Astrocyte (in vitro differentiated cells and primary cell): ENCODE results near the gene IYD. TPM values are rescaled to one million over a fixed set of nuclear protein-coding genes. Genes with fewer than 3 reads are reported as not detected.

Experiments used
- DNase-seq: peaks from one replicate; pipeline ENCODE4 v3.0.0-alpha.2; 2010; ENCODE audit warnings: low read depth
- FAIRE-seq: peaks from 2 replicates; lab custom pipeline; 2011; peaks lifted over from hg19 to GRCh38; lab: Jason Lieb, UNC
- H2AFZ ChIP-seq: 2 replicates; pipeline ENCODE4 v1.6.0; 2012; ENCODE audit warnings: low read depth, low read length, inconsistent platforms
- H3K27ac ChIP-seq: 2 replicates; pipeline ENCODE4 v1.5.1; 2011; ENCODE audit warnings: low read depth, low read length, inconsistent platforms
- H3K27me3 ChIP-seq: 2 replicates; pipeline ENCODE4 v1.6.0; 2011; ENCODE audit warnings: low read length, inconsistent platforms; ENCODE audit not compliant: insufficient read depth
- H3K36me3 ChIP-seq: 2 replicates; pipeline ENCODE4 v1.5.1; 2011; ENCODE audit warnings: low read length, inconsistent platforms; ENCODE audit not compliant: insufficient read depth
- H3K4me1 ChIP-seq: 2 replicates; pipeline ENCODE4 v1.5.1; 2011; ENCODE audit warnings: low read length, inconsistent platforms; ENCODE audit not compliant: insufficient read depth
- H3K4me2 ChIP-seq: 2 replicates; pipeline ENCODE4 v1.6.0; 2012; ENCODE audit warnings: low read length, inconsistent platforms
- H3K4me3 ChIP-seq: 2 replicates; pipeline ENCODE4 v1.5.1; 2011; ENCODE audit warnings: low read depth, mild to moderate bottlenecking, low read length, inconsistent platforms; ENCODE audit not compliant: insufficient read depth
- H3K79me2 ChIP-seq: 2 replicates; pipeline ENCODE4 v1.6.0; 2012; ENCODE audit warnings: mild to moderate bottlenecking, low read length, inconsistent platforms; ENCODE audit not compliant: insufficient read depth
- H3K9ac ChIP-seq: 2 replicates; pipeline ENCODE4 v1.6.0; 2012; ENCODE audit warnings: mild to moderate bottlenecking, low read length, inconsistent platforms
- H3K9me3 ChIP-seq: 2 replicates; pipeline ENCODE4 v1.5.1; 2012; ENCODE audit warnings: low read depth, mild to moderate bottlenecking, low read length, inconsistent platforms; ENCODE audit not compliant: insufficient read depth
- H4K20me1 ChIP-seq: 2 replicates; pipeline ENCODE4 v1.6.0; 2012; ENCODE audit warnings: low read length, inconsistent platforms; ENCODE audit not compliant: insufficient read depth
- H3K27ac Mint-ChIP-seq: one replicate; pipeline ENCODE4 v1.8.0; 2021; ENCODE audit warnings: mild to moderate bottlenecking, mixed read lengths; ENCODE audit not compliant: unreplicated experiment
- H3K27me3 Mint-ChIP-seq: one replicate; pipeline ENCODE4 v1.8.0; 2021; ENCODE audit warnings: low read depth, mixed read lengths; ENCODE audit not compliant: unreplicated experiment
- H3K36me3 Mint-ChIP-seq: one replicate; pipeline ENCODE4 v1.8.0; 2021; ENCODE audit warnings: low read depth, mixed read lengths; ENCODE audit not compliant: unreplicated experiment
- H3K4me1 Mint-ChIP-seq: one replicate; pipeline ENCODE4 v1.8.0; 2021; ENCODE audit warnings: low read depth, mixed read lengths; ENCODE audit not compliant: unreplicated experiment
- H3K4me3 Mint-ChIP-seq: one replicate; pipeline ENCODE4 v1.8.0; 2021; ENCODE audit warnings: mild to moderate bottlenecking, moderate library complexity, mixed read lengths; ENCODE audit not compliant: unreplicated experiment
- H3K9me3 Mint-ChIP-seq: one replicate; pipeline ENCODE4 v1.8.0; 2021; ENCODE audit warnings: mild to moderate bottlenecking, mixed read lengths; ENCODE audit not compliant: unreplicated experiment
- EZH2 ChIP-seq: IDR thresholded peaks from 2 replicates; pipeline ENCODE4 v1.6.1; 2012; ENCODE audit warnings: mild to moderate bottlenecking, low read length, inconsistent platforms; ENCODE audit not compliant: insufficient read depth
- total RNA-seq: library from RNA; stranded (reverse); gene quantifications from 2 replicates; pipeline ENCODE4 v1.2.1, GENCODE V29; 2021
- TF ChIP-seq, protein P1 (sequence below): IDR thresholded peaks from 2 replicates; pipeline ENCODE4 v1.5.1; 2011; ENCODE audit warnings: low read depth, mild to moderate bottlenecking, inconsistent platforms, low read length, moderate library complexity; ENCODE audit not compliant: insufficient read depth

The IYD gene
- total RNA-seq, 1 donor from 2014 or later, result not detected

DNA sequence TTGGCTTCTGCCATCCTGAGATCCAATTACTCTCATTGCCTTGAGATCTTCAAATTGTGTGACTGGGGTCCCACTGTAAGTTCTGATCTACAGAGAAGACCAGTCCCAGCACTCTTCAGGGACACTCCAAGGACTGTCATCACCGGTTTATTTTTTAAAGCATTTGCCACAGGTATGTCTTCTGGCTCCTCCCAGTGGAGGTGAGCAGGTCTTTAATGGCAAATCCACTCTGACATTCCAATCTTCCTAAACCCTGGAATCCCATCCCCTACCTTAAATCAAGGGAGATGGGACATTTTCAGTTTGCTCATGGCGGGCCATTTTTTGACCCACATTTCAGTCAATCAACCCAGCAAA is 35.2 kb upstream of the IYD start:
- Histone ChIP-seq H3K79me2 (no peaks in the 10 kb centered on the region), H3K4me2 (no peak overlapping the region), H3K4me3 (no peak overlapping the region), H4K20me1 (no peaks in the 10 kb centered on the region), H3K9ac (no peak overlapping the region), H2AFZ (no peak overlapping the region), H3K9me3 (no peaks in the 10 kb centered on the region), H3K27ac (no peak overlapping the region), H3K36me3 (no peaks in the 10 kb centered on the region), H3K27me3 (no peaks in the 10 kb centered on the region), H3K4me1 (peaks cover 13% of the 10 kb centered on the region)
- peaks cover 11% of the 10 kb centered on the region for H3K4me1 Mint-ChIP-seq
- FAIRE-seq (no peak), DNase-seq (no peak)
- TF ChIP-seq, protein P1, sequence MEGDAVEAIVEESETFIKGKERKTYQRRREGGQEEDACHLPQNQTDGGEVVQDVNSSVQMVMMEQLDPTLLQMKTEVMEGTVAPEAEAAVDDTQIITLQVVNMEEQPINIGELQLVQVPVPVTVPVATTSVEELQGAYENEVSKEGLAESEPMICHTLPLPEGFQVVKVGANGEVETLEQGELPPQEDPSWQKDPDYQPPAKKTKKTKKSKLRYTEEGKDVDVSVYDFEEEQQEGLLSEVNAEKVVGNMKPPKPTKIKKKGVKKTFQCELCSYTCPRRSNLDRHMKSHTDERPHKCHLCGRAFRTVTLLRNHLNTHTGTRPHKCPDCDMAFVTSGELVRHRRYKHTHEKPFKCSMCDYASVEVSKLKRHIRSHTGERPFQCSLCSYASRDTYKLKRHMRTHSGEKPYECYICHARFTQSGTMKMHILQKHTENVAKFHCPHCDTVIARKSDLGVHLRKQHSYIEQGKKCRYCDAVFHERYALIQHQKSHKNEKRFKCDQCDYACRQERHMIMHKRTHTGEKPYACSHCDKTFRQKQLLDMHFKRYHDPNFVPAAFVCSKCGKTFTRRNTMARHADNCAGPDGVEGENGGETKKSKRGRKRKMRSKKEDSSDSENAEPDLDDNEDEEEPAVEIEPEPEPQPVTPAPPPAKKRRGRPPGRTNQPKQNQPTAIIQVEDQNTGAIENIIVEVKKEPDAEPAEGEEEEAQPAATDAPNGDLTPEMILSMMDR, result no peak
- no peak for TF ChIP-seq EZH2
- peaks cover 30% of the 10 kb centered on the region for H3K27me3 Mint-ChIP-seq
- H3K9me3 Mint-ChIP-seq, result no peaks in the 10 kb centered on the region
- no peaks in the 10 kb centered on the region for H3K36me3 Mint-ChIP-seq
- no peak overlapping the region for H3K27ac Mint-ChIP-seq
- no peak overlapping the region for H3K4me3 Mint-ChIP-seq

DNA sequence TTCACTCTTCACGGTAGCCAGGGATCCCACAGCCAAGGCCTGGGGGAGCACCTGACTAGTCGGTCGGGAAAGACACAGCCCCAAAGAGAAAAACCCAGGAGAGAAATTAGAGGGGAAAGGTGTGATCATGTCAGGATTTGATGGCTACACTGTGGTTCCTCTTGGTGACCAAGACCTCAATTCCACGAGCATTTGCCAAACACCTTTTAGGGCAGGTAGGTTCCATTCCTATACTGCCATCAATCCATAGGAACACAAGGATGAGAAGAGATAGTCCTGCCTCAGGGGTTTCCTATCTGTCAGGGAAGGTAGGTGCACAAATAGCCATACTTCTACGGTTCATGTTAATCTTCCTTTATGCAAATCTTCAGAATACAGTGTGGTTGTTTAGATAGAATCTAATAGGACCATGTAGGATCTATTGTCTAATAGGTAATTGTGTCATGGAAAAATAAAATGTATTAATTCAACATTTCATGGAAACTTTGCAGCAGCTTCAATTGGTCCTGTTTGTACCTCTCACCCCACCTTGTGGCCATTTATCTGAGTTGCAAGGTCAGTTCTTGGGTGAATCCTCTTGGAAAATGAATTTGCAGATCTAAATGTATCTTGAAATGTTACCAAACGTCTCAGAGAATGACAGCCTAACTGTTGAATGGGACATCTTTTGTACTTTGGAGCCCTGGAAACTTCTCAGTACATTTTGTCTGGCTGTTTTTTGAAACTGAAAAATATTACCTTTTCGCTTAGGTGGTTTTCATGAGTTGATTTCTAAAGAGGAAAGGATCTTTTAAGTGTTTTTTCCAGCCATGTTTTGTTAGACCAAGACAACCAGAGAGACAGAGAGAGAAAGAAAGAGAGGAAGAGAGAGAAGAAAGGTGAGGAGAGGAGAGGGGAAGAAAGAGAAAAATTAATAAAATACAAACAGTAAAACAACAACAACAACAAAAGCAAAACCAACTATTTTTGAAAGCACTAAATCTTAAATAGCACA is 33.7 kb upstream of the IYD start:
- Mint-ChIP-seq H3K9me3 (no peaks in the 10 kb centered on the region), H3K36me3 (no peaks in the 10 kb centered on the region), H3K27me3 (peaks cover 22% of the 10 kb centered on the region), H3K4me1 (peaks cover 11% of the 10 kb centered on the region), H3K4me3 (no peak overlapping the region), H3K27ac (no peak overlapping the region)
- Histone ChIP-seq H3K4me3 (no peak overlapping the region), H3K27ac (no peak overlapping the region), H3K79me2 (no peaks in the 10 kb centered on the region), H3K36me3 (no peaks in the 10 kb centered on the region), H4K20me1 (no peaks in the 10 kb centered on the region), H3K9me3 (no peaks in the 10 kb centered on the region), H3K4me1 (peaks cover 13% of the 10 kb centered on the region), H2AFZ (no peak overlapping the region), H3K9ac (no peak overlapping the region), H3K27me3 (no peaks in the 10 kb centered on the region), H3K4me2 (no peak overlapping the region)
- FAIRE-seq, result peak; percentile 77
- no peak for TF ChIP-seq EZH2
- TF ChIP-seq, protein P1, result peak; percentile 91
- peak; percentile 57 for DNase-seq

DNA sequence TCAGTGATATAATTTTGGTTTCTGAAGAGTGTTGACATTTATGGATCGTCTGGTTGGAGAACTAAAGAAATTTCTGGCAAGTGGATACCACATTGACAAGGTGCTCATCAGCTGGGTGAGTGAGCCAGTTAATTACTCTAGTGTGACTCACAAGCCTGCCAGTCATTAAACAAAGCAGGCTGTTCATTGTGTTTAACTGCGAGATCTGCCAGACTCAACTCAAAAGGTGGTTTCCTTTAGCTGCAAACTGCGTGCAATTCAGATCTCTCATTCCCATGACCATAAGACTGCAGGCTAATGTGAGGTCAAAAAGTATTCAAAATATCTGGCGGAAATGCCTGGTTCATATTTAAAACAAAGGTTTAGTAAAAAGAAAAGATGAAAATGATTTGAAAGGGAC is 32.5 kb upstream of the IYD start:
- H3K9me3 Mint-ChIP-seq, result no peaks in the 10 kb centered on the region
- Histone ChIP-seq H3K27ac (no peak overlapping the region), H3K4me2 (peak overlapping the region; percentile 34), H2AFZ (no peak overlapping the region), H4K20me1 (no peaks in the 10 kb centered on the region), H3K79me2 (no peaks in the 10 kb centered on the region), H3K4me1 (peaks cover 13% of the 10 kb centered on the region), H3K4me3 (no peak overlapping the region), H3K27me3 (no peaks in the 10 kb centered on the region), H3K9ac (no peak overlapping the region), H3K9me3 (no peaks in the 10 kb centered on the region), H3K36me3 (no peaks in the 10 kb centered on the region)
- FAIRE-seq (no peak), DNase-seq (peak; percentile 90)
- no peak overlapping the region for H3K4me3 Mint-ChIP-seq
- peaks cover 14% of the 10 kb centered on the region for H3K27me3 Mint-ChIP-seq
- H3K4me1 Mint-ChIP-seq, result peaks cover 11% of the 10 kb centered on the region
- H3K36me3 Mint-ChIP-seq, result no peaks in the 10 kb centered on the region
- no peak overlapping the region for H3K27ac Mint-ChIP-seq
- TF ChIP-seq EZH2, result no peak
- TF ChIP-seq, protein P1, result no peak
